ENCODE results near the gene DNAH2.

DNAH2 gene

GRCh38 chr17:7714721-7715594, 2.6 kb upstream of the DNAH2 start:
- POLR2A ChIA-PET, result interaction anchor here (0.6 kb wide), 1 partner anchor 162 kb away, joined by 3 read pairs; no protein-coding TSS in a partner anchor
- DNase-seq, result no peak
- Histone ChIP-seq H3K4me3 (ENCODE audit: control insufficient read depth in 1 of 7, extremely low read depth in 1 of 7, insufficient read depth in 4 of 7, low read depth in 2 of 7, low read length in 6 of 7) (no peak overlapping the region), H3K36me3 (ENCODE audit: control insufficient read depth in 4 of 4, insufficient read depth in 4 of 4, low read length in 3 of 4) (no peaks in the 10 kb centered on the region), H3K9me3 (ENCODE audit: control extremely low read depth in 1 of 5, control insufficient read depth in 4 of 5, insufficient read depth in 2 of 5, low read depth in 1 of 5, low read length in 4 of 5) (no peaks in the 10 kb centered on the region), H3K27me3 (replicated peaks in 2 of 5; ENCODE audit: control insufficient read depth in 4 of 5, insufficient read depth in 5 of 5, low read length in 4 of 5) (peaks cover 0 to 20% (median 8%) of the 10 kb centered on the region in 5 experiments), H3K27ac (ENCODE audit: insufficient read depth in 1 of 2, low read depth in 1 of 2, low read length in 2 of 2, poor library complexity in 1 of 2, severe bottlenecking in 2 of 2) (no peak overlapping the region), H3K4me1 (ENCODE audit: control extremely low read depth in 1 of 4, control insufficient read depth in 4 of 4, insufficient read depth in 4 of 4, low read length in 3 of 4) (peaks cover 0 to 54% (median 30%) of the 10 kb centered on the region in 4 experiments)
- WGBS (ENCODE audit: insufficient coverage), result 100% methylated on average over 2 of the region's 10 CpGs
- CTCF ChIA-PET, result interaction anchor here (1.1 to 5.9 kb wide), 3 partner anchors 9 to 80 kb away, joined by 4 to 38 read pairs (median 5); partner anchors contain the start of genes EFNB3, TP53 and WRAP53

DNA sequence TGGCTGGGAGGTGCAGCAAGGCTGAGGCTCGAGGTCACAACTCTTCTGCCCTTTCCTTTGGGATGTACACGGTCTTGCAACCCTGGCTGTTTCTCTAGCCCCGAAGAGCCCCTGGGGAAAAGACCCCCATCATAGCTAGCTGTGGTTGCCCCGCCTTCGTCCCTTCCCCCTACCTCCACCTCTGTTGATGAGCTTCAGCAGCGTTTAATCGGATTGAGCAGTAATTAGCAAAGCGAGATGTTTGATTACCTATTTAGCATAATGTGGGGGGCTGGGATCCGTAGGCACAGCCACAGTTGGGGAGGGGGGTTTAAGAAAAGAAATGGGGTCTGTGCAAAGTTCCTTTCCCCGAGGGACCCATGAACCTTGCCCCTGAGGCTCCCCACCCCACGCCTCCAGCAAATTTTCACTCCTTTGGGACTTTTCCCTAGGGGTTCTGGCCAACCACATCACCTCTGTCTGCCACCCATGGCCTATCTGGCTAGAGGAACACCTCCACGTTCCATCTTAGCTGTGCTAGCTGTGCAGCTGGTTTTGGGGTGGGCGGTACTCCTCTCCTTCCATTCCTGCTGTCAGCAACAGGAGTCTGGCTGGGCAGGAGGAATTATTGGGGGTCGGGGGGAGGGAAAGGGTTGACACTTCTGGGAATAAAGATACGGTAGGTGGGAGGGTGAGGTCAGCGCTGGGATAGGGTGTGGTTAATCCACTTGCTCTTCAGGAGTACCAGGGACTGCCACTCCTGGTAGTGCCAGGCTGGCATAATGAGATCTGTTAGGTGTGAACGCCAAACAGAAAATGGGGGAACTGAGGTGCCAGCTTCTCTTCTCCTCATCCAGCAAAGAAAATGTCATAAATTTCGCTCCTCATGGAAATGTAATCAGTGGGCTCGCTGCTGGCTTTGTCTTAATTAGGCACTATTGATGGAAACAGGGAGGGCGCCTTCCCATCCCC, 1.3 kb upstream of the DNAH2 start:
- Histone ChIP-seq H3K9me3 (ENCODE audit: control extremely low read depth in 1 of 5, control insufficient read depth in 4 of 5, insufficient read depth in 2 of 5, low read depth in 1 of 5, low read length in 4 of 5) (no peaks in the 10 kb centered on the region), H3K36me3 (ENCODE audit: control insufficient read depth in 4 of 4, insufficient read depth in 4 of 4, low read length in 3 of 4) (no peaks in the 10 kb centered on the region), H3K4me1 (ENCODE audit: control extremely low read depth in 1 of 4, control insufficient read depth in 4 of 4, insufficient read depth in 4 of 4, low read length in 3 of 4) (peaks cover 0 to 42% (median 30%) of the 10 kb centered on the region in 4 experiments), H3K27me3 (replicated peaks in 2 of 5; ENCODE audit: control insufficient read depth in 4 of 5, insufficient read depth in 5 of 5, low read length in 4 of 5) (peaks cover 0 to 20% (median 8%) of the 10 kb centered on the region in 5 experiments), H3K4me3 (ENCODE audit: control insufficient read depth in 1 of 7, extremely low read depth in 1 of 7, insufficient read depth in 4 of 7, low read depth in 2 of 7, low read length in 6 of 7) (peak overlapping the region in 5 of 7 experiments; percentile 55 to 79 (median 69)), H3K27ac (ENCODE audit: insufficient read depth in 1 of 2, low read depth in 1 of 2, low read length in 2 of 2, poor library complexity in 1 of 2, severe bottlenecking in 2 of 2) (no peak overlapping the region)
- ChIA-PET POLR2A (interaction anchor here (1.0 kb wide), 1 partner anchor 28 kb away, joined by 3 read pairs; the partner anchor contains the start of gene WRAP53), CTCF (interaction anchor here (0.7 to 5.9 kb wide), 12 partner anchors 9 to 96 kb away, joined by 3 to 38 read pairs (median 4); partner anchors contain the start of genes ATP1B2, SAT2, TP53 and WRAP53)
- no peak for DNase-seq
- WGBS (ENCODE audit: insufficient coverage), result 54% methylated on average over 13 of the region's 20 CpGs

- Histone ChIP-seq H3K27me3 (replicated peaks in 2 of 5; ENCODE audit: control insufficient read depth in 4 of 5, insufficient read depth in 5 of 5, low read length in 4 of 5) (peaks cover 0 to 8% (median 5%) of the 10 kb centered on the region in 5 experiments), H3K9me3 (ENCODE audit: control extremely low read depth in 1 of 5, control insufficient read depth in 4 of 5, insufficient read depth in 2 of 5, low read depth in 1 of 5, low read length in 4 of 5) (no peaks in the 10 kb centered on the region), H3K27ac (ENCODE audit: insufficient read depth in 1 of 2, low read depth in 1 of 2, low read length in 2 of 2, poor library complexity in 1 of 2, severe bottlenecking in 2 of 2) (no peak overlapping the region), H3K4me1 (ENCODE audit: control extremely low read depth in 1 of 4, control insufficient read depth in 4 of 4, insufficient read depth in 4 of 4, low read length in 3 of 4) (peaks cover 0 to 39% (median 30%) of the 10 kb centered on the region in 4 experiments), H3K36me3 (ENCODE audit: control insufficient read depth in 4 of 4, insufficient read depth in 4 of 4, low read length in 3 of 4) (no peaks in the 10 kb centered on the region), H3K4me3 (ENCODE audit: control insufficient read depth in 1 of 7, extremely low read depth in 1 of 7, insufficient read depth in 4 of 7, low read depth in 2 of 7, low read length in 6 of 7) (peak overlapping the region; percentile 40 to 79 (median 66))
- POLR2A ChIA-PET, result interaction anchor here (1.0 kb wide), 2 partner anchors 30 to 31 kb away, joined by 3 to 4 read pairs; partner anchors contain the start of gene WRAP53
- DNase-seq, result peak; percentile 76 to 89 (median 87)
- 0% methylated on average over 12 of the region's 16 CpGs for WGBS (ENCODE audit: insufficient coverage)
- CTCF ChIA-PET, result interaction anchor here (1.1 to 5.9 kb wide), 6 partner anchors 9 to 90 kb away, joined by 3 to 38 read pairs (median 5); partner anchors contain the start of genes SAT2, TP53 and WRAP53
Measured at GRCh38 chr17:7717756-7718350, 309 bp downstream of the DNAH2 start.

GRCh38 chr17:7719661-7720060, 2.1 kb downstream of the DNAH2 start:
- ChIA-PET CTCF (no interaction called here), POLR2A (no interaction called here)
- WGBS (ENCODE audit: insufficient coverage), result 92% methylated on average over 8 of the region's 9 CpGs

GRCh38 chr17:7720125-7720524, 2.6 kb downstream of the DNAH2 start:
- H3K27me3 ChIP-seq (replicated peaks in 2 of 5; ENCODE audit: control insufficient read depth in 4 of 5, insufficient read depth in 5 of 5, low read length in 4 of 5), result peaks cover 0 to 10% (median 4%) of the 10 kb centered on the region in 5 experiments
- H3K4me1 ChIP-seq (ENCODE audit: control extremely low read depth in 1 of 4, control insufficient read depth in 4 of 4, insufficient read depth in 4 of 4, low read length in 3 of 4), result peaks cover 0 to 26% (median 20%) of the 10 kb centered on the region in 4 experiments
- POLR2A ChIA-PET, result no interaction called here
- H3K9me3 ChIP-seq (ENCODE audit: control extremely low read depth in 1 of 5, control insufficient read depth in 4 of 5, insufficient read depth in 2 of 5, low read depth in 1 of 5, low read length in 4 of 5), result no peaks in the 10 kb centered on the region
- no peak overlapping the region for H3K4me3 ChIP-seq (ENCODE audit: control insufficient read depth in 1 of 7, extremely low read depth in 1 of 7, insufficient read depth in 4 of 7, low read depth in 2 of 7, low read length in 6 of 7)
- H3K27ac ChIP-seq (ENCODE audit: insufficient read depth in 1 of 2, low read depth in 1 of 2, low read length in 2 of 2, poor library complexity in 1 of 2, severe bottlenecking in 2 of 2), result no peak overlapping the region
- DNase-seq, result no peak
- H3K36me3 ChIP-seq (ENCODE audit: control insufficient read depth in 4 of 4, insufficient read depth in 4 of 4, low read length in 3 of 4), result no peaks in the 10 kb centered on the region
- CTCF ChIA-PET, result interaction anchor here (1.7 kb wide), 1 partner anchor 23 kb away, joined by 5 read pairs; no protein-coding TSS in a partner anchor
- 63% methylated on average over 4 of the region's 4 CpGs for WGBS (ENCODE audit: insufficient coverage)

More at GRCh38 chr17:7719661-7720060, 2.1 kb downstream of the DNAH2 start:
- H3K27me3 ChIP-seq (replicated peaks in 2 of 5; ENCODE audit: control insufficient read depth in 4 of 5, insufficient read depth in 5 of 5, low read length in 4 of 5), result peaks cover 0 to 10% (median 4%) of the 10 kb centered on the region in 5 experiments
- H3K27ac ChIP-seq (ENCODE audit: insufficient read depth in 1 of 2, low read depth in 1 of 2, low read length in 2 of 2, poor library complexity in 1 of 2, severe bottlenecking in 2 of 2), result no peak overlapping the region
- H3K36me3 ChIP-seq (ENCODE audit: control insufficient read depth in 4 of 4, insufficient read depth in 4 of 4, low read length in 3 of 4), result no peaks in the 10 kb centered on the region
- no peak overlapping the region for H3K4me3 ChIP-seq (ENCODE audit: control insufficient read depth in 1 of 7, extremely low read depth in 1 of 7, insufficient read depth in 4 of 7, low read depth in 2 of 7, low read length in 6 of 7)
- peaks cover 0 to 26% (median 20%) of the 10 kb centered on the region in 4 experiments for H3K4me1 ChIP-seq (ENCODE audit: control extremely low read depth in 1 of 4, control insufficient read depth in 4 of 4, insufficient read depth in 4 of 4, low read length in 3 of 4)
- DNase-seq, result no peak
- H3K9me3 ChIP-seq (ENCODE audit: control extremely low read depth in 1 of 5, control insufficient read depth in 4 of 5, insufficient read depth in 2 of 5, low read depth in 1 of 5, low read length in 4 of 5), result no peaks in the 10 kb centered on the region

DNA sequence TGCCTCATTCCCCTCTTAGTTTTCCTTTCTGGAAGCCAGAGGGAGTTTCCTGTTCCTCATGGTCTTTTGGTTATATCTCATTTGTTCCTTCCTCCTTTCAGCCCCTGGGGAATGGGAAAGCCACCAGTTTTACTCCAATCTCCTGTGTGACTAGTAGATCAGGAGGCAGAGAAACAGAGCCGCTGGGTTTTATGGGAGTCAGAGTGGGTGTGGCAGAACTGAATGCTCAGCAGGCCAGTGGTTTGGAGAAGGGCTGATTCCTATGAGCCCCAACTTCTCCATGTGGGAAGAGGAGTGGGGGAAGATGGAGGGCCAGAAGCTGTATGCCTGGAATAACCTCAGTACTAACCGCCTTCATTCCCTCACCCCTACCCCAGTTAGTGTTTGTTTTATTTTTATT, 4.1 kb downstream of the DNAH2 start:
- ChIA-PET CTCF (interaction anchor here (1.1 to 1.7 kb wide), 2 partner anchors 22 to 87 kb away, joined by 3 to 5 read pairs; no protein-coding TSS in a partner anchor), POLR2A (no interaction called here)
- no peaks in the 10 kb centered on the region for H3K9me3 ChIP-seq (ENCODE audit: control extremely low read depth in 1 of 5, control insufficient read depth in 4 of 5, insufficient read depth in 2 of 5, low read depth in 1 of 5, low read length in 4 of 5)
- 100% methylated on average over 1 of the region's 2 CpGs for WGBS (ENCODE audit: insufficient coverage)
- H3K27ac ChIP-seq (ENCODE audit: insufficient read depth in 1 of 2, low read depth in 1 of 2, low read length in 2 of 2, poor library complexity in 1 of 2, severe bottlenecking in 2 of 2), result no peak overlapping the region
- DNase-seq, result no peak
- H3K36me3 ChIP-seq (ENCODE audit: control insufficient read depth in 4 of 4, insufficient read depth in 4 of 4, low read length in 3 of 4), result no peaks in the 10 kb centered on the region
- H3K27me3 ChIP-seq (replicated peaks in 2 of 5; ENCODE audit: control insufficient read depth in 4 of 5, insufficient read depth in 5 of 5, low read length in 4 of 5), result peaks cover 0 to 9% (median 0%) of the 10 kb centered on the region in 5 experiments
- peaks cover 0 to 22% (median 14%) of the 10 kb centered on the region in 4 experiments for H3K4me1 ChIP-seq (ENCODE audit: control extremely low read depth in 1 of 4, control insufficient read depth in 4 of 4, insufficient read depth in 4 of 4, low read length in 3 of 4)
- no peak overlapping the region for H3K4me3 ChIP-seq (ENCODE audit: control insufficient read depth in 1 of 7, extremely low read depth in 1 of 7, insufficient read depth in 4 of 7, low read depth in 2 of 7, low read length in 6 of 7)
